Measurements from ENCODE around the gene SOWAHC.
"Not testable (repeated sequence)": the region's sequence is repeated elsewhere in the genome, so short reads cannot be mapped to it uniquely, and the experiment has no call there.

DNA sequence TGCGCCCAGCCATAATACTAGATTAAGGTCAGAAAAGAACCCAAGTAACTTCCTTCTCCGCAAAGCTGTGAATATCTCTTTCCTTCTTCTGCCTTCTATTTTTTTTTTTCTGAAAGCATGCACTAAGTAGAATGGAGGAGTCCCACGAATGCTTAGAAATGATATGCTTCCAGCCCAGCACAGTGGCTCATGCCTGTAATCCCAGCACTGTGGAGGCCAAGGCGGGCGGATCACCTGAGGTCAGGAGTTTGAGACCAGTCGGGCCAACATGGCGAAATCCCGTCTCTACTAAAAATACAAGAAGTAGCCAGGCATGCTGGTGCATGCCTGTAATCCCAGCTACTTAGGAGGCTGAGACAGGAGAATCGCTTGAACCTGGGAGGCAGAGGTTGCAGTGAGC lies 25.8 kb downstream of the SOWAHC start:
- not testable (repeated sequence) for TF ChIP-seq RAD21 (CRISPR knock-in tag; IDR thresholded peaks at IDR 0.05); KAT2B (IDR thresholded peaks at IDR 0.05; ENCODE audit: borderline replicate concordance, low read depth, low read length); MATR3 (CRISPR knock-in tag; IDR thresholded peaks at IDR 0.05); GLI4 (CRISPR knock-in tag; IDR thresholded peaks at IDR 0.05; ENCODE audit: borderline replicate concordance); FIP1L1 (IDR thresholded peaks at IDR 0.05; ENCODE audit: borderline replicate concordance, insufficient read depth, low read depth, low read length); ZNF263 (CRISPR knock-in tag; IDR thresholded peaks at IDR 0.05); CREB1 (IDR thresholded peaks at IDR 0.05); CREB1 (CRISPR knock-in tag; IDR thresholded peaks at IDR 0.05); BORCS8-MEF2B (CRISPR knock-in tag; IDR thresholded peaks at IDR 0.05); REST (IDR thresholded peaks at IDR 0.05; ENCODE audit: borderline replicate concordance in 1 of 2, low read depth in 1 of 2, low read length in 2 of 2); FOXP4 (CRISPR knock-in tag; IDR thresholded peaks at IDR 0.05)
- TF ChIP-seq, protein P1, sequence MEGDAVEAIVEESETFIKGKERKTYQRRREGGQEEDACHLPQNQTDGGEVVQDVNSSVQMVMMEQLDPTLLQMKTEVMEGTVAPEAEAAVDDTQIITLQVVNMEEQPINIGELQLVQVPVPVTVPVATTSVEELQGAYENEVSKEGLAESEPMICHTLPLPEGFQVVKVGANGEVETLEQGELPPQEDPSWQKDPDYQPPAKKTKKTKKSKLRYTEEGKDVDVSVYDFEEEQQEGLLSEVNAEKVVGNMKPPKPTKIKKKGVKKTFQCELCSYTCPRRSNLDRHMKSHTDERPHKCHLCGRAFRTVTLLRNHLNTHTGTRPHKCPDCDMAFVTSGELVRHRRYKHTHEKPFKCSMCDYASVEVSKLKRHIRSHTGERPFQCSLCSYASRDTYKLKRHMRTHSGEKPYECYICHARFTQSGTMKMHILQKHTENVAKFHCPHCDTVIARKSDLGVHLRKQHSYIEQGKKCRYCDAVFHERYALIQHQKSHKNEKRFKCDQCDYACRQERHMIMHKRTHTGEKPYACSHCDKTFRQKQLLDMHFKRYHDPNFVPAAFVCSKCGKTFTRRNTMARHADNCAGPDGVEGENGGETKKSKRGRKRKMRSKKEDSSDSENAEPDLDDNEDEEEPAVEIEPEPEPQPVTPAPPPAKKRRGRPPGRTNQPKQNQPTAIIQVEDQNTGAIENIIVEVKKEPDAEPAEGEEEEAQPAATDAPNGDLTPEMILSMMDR (CRISPR knock-in tag; IDR thresholded peaks at IDR 0.05): not testable (repeated sequence)
- TF ChIP-seq, protein P2, sequence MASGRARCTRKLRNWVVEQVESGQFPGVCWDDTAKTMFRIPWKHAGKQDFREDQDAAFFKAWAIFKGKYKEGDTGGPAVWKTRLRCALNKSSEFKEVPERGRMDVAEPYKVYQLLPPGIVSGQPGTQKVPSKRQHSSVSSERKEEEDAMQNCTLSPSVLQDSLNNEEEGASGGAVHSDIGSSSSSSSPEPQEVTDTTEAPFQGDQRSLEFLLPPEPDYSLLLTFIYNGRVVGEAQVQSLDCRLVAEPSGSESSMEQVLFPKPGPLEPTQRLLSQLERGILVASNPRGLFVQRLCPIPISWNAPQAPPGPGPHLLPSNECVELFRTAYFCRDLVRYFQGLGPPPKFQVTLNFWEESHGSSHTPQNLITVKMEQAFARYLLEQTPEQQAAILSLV (CRISPR knock-in tag; IDR thresholded peaks at IDR 0.05; ENCODE audit: borderline replicate concordance): not testable (repeated sequence)
